GM19193 (cell line): ENCODE data around the gene TBCD.

Experiments used
- POLR2A ChIP-seq: IDR thresholded peaks from 4 replicates; pipeline ENCODE4 v1.6.1; 2011; ENCODE audit not compliant: insufficient read depth, insufficient read length; ENCODE audit errors: extremely low read depth

The TBCD gene

DNA sequence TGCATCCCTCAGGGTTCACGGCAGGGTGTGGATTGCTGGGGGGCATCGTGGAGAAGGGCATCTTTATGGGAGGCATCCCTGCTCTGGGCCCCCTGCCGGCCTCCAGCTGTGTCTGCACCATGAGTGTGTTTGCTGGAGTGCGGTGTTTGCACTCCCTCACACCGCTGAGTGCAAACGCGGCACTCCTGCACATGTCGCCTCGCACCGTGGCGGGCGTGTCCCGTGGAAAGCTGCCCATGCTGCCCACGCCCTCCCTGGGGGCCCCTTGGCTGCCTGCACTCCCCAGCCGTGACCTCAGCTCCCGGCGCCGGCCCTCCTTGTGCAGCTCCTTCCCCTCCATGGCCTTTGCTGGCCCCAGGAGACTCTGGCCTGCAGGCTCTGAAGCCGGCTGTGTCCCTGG, 162.5 kb downstream of the TBCD start:
- TF ChIP-seq POLR2A, result no peak

DNA sequence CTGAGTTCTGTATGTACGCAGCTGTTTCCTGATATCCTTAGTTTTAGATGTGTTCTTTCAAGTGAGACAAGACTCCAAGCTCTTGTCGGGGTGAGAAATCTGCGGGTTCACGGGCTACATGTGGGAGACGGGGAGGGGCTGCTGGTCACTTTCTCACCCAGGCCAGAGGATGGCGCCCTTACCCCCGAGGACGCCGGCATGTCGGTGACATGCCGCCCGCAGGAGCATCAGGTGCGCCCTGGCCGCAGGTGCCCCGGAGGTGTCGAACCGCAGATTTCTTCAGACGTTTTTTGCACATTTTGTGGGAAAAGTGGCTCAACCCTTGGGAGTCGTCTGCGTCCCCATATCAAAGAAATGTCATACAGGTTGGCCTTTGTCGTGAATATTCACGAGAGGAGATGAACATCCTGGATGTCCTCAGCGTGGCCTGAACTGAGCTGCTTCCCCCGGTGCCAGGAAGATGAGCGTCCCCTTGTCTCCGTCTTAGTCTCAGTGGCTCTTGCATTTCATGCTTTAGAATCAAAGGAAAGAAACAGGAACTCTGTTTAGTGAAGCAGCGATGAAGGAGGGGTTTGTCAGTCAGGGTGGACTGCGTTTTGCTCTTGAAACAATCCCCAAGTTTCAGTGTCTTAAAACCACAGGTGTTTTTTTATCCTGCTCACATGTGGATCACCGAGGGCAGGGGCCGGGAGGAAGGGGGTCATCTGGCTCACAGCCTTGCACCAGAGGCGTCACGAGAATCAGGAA, 163.3 kb downstream of the TBCD start:
- no peak for TF ChIP-seq POLR2A

DNA sequence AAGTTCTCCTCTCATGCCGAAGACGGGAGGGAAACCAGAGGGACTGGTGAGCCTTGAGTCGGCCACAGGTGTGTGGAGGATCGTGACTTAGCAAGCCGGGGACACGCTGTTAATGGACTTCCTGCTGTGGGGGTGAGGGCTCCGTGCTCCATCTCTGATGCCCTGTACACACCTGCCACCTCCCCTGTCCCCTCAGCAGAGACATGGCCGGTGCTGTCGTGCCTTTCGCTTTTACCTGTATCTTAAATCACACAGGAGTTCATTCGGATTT, 163.8 kb downstream of the TBCD start:
- TF ChIP-seq POLR2A, result no peak

DNA sequence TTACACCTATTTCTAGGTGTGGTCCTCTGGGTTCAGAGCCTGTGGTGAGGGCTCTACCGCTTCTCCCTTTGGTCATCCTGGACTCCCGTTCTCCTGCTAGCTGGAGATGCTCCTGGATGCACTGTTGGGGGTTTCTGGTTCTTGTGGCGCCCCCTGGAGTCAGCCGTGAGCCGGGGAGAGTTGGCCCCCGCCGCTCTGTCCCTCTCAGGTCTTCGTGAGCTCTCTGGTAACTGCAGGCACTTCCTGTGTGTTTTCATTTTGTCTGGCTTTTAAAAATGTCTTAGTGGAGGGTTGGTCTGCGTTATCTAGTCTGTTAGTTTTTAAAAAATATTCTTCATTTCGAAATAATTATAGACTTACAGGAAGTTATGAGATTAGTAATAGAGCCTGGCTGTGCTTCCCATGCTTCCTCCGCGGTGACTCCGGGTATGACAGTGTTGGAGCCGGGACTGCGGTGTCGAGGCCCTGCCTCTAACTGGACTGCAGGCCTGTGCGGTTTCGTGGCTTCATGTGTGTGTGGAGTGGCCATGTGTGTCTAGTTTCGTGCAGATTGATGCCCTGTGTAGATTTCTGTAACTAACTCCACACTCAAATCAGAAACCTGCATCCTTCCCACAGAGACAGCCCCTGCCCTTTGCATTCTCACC, 166.0 kb downstream of the TBCD start:
- no peak for TF ChIP-seq POLR2A

DNA sequence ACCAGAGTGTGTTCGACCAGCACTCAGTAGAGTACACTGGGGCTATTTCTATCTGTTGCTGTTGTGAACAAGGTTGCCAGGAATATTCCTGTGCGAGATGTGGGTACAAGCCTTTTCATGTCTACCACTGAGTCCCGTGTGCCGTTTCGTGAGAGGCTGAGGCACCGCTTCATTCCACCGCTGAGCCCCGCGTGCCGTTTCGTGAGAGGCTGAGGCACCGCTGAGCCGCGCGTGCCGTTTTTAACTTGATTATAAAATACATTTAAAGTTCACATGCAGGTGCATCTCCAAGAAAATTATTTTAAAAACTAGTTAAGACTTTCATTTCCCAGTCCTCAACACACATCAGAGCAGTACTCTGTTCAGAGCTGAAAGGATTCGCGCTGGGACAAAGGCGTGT, 166.6 kb downstream of the TBCD start:
- no peak for TF ChIP-seq POLR2A

DNA sequence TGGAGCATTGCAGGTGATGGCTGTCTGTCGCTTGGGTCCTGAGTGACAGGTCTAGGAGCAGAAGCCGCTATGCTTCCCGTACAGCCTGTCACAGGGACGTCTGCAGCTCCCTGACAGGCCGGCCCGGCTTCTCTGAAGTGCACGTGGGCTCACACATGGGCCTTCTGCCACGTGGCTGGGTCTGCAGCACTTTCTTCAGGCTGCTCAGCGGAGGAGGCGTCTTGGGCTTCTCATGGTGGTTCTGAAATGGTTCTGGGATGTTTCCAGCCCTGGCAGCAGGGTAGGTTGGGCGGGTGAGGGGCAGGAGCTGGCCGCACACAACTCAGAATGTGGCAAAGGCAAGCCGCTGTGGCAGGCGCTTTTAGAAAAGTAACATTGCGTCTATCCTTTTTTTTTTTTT, 168.3 kb downstream of the TBCD start:
- no peak for TF ChIP-seq POLR2A

DNA sequence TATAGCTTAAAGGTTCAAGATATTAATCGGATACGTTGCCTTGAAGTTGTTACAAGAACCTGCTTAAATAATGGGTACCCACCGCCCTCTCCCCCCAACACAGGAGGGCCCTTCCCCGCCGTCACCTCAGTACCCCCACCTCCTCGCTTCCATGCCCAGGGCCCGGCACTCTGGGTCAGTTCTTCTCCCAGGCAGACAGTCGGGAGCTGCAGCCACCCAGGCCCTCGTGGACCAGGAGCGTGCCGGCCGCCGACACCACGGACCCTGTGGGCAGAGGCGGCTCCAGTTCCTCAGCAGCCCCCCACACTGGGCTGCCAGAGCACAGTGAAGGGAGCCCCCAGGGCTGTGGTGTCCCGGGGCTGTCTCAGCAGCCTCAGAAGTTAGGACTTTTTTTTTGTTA, 168.8 kb downstream of the TBCD start:
- no peak for TF ChIP-seq POLR2A

DNA sequence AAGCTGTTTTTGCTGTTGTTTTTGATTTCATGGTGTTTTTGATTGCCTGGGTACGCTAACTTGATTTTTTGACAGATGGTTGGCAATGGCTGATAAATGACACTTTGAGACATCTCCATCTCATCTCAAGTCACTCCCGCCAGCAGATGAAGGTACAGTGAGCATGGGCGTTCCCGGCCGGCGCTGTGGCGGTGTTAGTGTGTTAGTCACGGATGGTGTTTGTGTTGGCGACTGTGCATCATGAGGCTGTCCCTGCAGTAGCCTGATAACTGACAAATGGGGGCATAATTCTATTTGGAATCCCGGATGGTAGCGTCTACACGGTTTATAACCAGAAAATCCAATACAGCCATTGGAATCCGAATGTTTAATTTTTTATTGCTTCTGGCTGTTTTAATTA, 169.6 kb downstream of the TBCD start:
- TF ChIP-seq POLR2A, result no peak

DNA sequence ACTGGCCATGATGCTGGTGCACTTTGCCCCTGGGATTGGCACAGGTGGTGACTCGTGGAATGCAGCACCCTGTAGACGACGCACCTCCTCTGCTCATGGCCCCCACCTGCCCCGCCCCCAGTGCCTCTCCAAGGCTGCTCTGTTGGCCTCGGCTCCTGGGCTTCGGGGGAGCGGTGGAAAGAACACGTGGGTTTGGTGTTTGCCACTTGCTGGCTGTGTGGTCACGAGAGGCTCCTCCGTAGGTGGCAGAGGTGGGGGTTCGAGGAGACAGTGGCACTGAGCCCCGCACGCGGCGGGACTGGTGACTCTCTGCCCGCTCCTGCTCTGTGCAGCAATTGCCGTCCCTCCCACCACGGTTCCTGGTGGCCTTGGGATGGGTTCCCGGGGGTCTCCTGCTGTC, 170.8 kb downstream of the TBCD start:
- TF ChIP-seq POLR2A, result no peak

DNA sequence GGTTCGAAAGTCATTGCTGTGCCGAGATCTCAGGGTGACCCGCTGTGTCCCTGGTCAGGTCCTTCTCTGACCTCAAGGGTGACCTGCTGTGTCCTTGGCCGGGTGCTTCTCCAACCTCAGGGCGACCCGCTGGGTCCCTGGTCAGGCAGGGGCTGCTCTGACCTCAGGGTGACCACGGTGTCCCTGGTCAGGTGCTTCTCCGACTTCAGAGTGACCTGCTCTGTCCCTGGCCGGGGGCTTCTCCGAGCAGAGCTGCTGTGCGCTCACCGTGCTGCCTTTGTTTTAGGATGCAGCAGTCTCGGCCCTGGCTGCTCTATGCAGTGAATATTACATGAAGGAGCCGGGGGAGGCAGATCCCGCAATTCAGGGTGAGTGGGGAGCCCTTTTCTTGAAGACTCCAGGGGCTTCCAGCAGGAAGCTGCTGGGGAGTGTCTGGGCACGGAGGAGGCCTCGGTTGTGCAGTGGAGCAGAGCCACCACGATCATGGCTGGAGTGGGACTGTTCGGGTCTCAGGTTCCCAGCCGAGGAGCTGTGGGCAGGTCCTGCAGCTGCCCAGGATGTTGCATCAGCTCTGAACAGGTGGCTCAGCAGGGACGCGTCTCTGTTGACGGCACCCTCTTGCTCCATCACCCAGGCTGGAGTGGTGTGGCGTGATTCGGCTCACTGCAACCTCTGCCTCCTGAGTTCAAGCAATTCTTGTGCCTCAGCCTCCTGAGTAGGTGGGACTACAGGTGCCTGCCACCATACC, 171.7 kb downstream of the TBCD start:
- no peak for TF ChIP-seq POLR2A

DNA sequence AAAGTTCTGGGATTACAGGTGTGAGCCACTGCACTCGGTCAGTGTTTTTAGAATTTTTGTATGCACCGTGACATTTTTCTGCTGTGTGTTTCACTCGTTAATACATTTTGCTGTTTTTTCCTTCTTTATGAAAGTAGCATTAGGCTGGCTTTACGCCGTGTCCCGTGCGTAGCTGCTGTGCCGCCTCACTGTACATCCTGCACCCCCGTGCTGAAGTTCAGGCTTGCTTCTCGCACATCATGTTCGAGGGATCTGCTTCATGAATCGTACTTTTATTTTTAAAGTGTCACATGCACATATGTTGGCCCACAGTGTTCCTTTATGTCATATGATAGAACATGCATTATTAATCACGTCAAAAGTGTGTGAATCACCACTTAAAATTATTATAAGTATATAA, 172.3 kb downstream of the TBCD start:
- TF ChIP-seq POLR2A, result no peak

DNA sequence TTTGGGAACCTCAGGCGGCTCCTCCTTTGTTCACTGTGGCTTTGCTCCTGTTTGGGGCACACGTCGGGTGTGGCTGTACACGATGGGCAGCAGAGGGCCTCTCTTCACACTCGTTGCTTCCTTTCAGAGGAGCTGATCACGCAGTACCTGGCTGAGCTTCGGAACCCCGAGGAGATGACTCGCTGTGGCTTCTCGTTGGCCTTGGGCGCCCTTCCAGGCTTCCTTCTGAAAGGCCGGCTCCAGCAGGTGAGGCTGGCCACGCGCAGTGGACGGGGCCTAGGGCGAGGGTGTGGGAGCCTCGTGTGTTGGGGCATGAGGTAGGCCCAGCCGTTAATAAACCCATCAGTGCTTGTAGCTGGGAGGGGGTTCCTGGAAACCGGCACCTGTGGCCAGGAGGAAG, 172.9 kb downstream of the TBCD start:
- TF ChIP-seq POLR2A, result no peak

DNA sequence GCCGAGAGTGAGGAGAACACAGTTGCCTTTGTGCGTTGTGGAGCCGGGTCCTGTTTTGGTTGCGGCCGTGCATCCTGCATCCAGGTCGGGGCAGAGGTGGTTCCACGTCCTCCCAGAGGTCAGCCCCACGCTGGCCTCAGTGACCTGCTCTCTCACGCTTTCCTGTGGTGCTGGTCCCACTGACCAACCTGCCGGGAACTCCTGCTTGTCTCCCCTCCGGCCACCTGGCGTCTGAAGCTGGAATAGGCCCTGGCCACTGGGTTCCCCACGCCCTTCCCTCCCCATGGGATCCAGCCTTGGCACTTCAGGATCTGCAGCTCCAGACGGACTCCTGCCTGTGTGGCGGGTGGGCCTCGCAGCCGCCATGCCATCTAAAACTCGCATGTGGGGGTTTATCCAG, 173.5 kb downstream of the TBCD start:
- TF ChIP-seq POLR2A, result no peak

DNA sequence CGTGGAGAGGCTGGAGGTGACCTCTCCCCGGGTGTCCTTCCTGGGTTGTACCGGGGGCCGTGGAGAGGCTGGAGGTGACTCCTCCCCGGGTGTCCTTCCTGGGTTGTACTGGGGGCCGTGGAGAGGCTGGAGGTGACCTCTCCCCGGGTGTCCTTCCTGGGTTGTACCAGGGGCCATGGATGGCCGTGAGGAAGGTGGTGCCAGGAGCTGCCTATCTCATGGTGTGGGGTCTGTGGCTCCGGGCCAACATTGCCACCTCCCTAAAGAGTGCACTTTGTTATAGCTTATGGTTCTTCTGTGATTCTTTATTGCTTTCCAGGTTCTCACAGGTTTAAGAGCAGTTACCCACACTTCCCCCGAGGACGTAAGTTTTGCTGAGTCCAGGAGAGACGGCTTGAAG, 174.2 kb downstream of the TBCD start:
- TF ChIP-seq POLR2A, result no peak

DNA sequence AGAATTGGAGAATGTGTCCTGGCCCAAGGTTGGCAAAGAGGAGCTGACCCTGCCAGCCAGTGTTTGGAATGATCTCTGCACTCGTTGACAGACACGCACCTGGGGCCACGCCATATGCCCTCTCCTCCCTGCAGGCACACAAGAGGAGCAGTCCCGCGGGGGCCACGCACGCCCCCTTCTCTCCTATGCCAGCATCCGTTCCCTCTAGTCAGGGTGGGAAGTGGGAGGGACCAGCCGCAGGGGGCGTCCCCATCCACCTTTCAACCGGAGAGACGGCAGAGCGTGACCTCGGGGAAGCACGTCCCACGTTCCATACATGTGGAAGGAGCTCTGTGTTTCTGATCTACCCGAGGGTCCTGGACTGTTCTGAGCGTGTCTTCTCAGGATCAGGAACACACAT, 174.9 kb downstream of the TBCD start:
- no peak for TF ChIP-seq POLR2A

DNA sequence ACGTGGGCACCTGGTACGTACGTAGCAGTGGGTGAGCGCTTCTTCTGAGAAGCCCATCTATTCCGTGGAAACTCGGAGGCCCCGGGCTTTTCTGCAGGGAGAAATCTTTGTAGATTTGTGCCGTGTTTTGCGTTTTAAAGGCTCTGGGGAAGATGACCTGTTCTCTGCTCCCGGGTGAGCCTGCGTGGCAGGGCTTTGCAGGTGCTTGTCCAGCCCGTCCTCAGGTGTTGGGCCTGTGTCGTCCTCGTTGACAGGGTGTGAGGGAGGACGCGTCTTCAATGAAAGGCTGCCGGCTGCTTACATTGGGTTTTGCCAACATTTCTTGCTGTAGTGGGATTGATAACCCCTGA, 175.4 kb downstream of the TBCD start:
- TF ChIP-seq POLR2A, result no peak
